WTC11 (cell line): ENCODE results near the gene KIT. TPM values are rescaled to one million over a fixed set of nuclear protein-coding genes. Genes with fewer than 3 reads are reported as not detected.

Source experiments
- ATAC-seq: fragments of 200-7000 bp; cut with Tn5 transposase; 2 replicates; pipeline ENCODE4 v1.10.0; 2021; ENCODE audit warnings: mild to moderate bottlenecking, moderate library complexity
- CTCF ChIA-PET: fragments of 300-600 bp; sonication (Branson Sonifier 250); formaldehyde crosslinking; loops from one replicate; lab custom pipeline; 2021; ENCODE audit warnings: antibody characterized with exemption; lab: Charles Lee
- POLR2A ChIA-PET: fragments of 350-600 bp; sonication (Branson Sonifier 250); formaldehyde crosslinking; loops from one replicate; lab custom pipeline; 2021; ENCODE audit warnings: antibody characterized with exemption; lab: Charles Lee
- DNase-seq: peaks from one replicate; pipeline ENCODE4 v3.0.0; 2021; ENCODE audit warnings: low spot score
- H3K27ac Mint-ChIP-seq: 2 replicates; pipeline ENCODE4 v1.8.0; 2021; ENCODE audit warnings: mixed read lengths
- H3K27me3 Mint-ChIP-seq: 2 replicates; pipeline ENCODE4 v1.8.0; 2021; ENCODE audit warnings: low read depth, mild to moderate bottlenecking, moderate library complexity, mixed read lengths
- H3K36me3 Mint-ChIP-seq: 2 replicates; pipeline ENCODE4 v1.8.0; 2021; ENCODE audit warnings: mixed read lengths
- H3K4me1 Mint-ChIP-seq: 2 replicates; pipeline ENCODE4 v1.8.0; 2022; ENCODE audit warnings: mixed read lengths
- H3K4me3 Mint-ChIP-seq: 2 replicates; pipeline ENCODE4 v1.8.0; 2021; ENCODE audit warnings: mild to moderate bottlenecking, moderate library complexity, mixed read lengths
- H3K9me3 Mint-ChIP-seq: 2 replicates; pipeline ENCODE4 v1.8.0; 2021; ENCODE audit warnings: mixed read lengths
- AR ChIP-seq: fragments of 250-450 bp; sonication (Bioruptor Pico); IDR thresholded peaks from 2 replicates; pipeline ENCODE4 v1.9.0; 2021; ENCODE audit warnings: mild to moderate bottlenecking
- E2F5 ChIP-seq: sonication (generic); formaldehyde crosslinking; IDR thresholded peaks from 2 replicates; pipeline ENCODE4 v1.8.1; 2022; ENCODE audit warnings: mild to moderate bottlenecking, moderate library complexity, missing genetic modification reagents
- ELF4 ChIP-seq: sonication (generic); formaldehyde crosslinking; IDR thresholded peaks from 2 replicates; pipeline ENCODE4 v1.8.1; 2022; ENCODE audit warnings: low read depth, mild to moderate bottlenecking, moderate library complexity, missing genetic modification reagents
- EMX1 ChIP-seq: fragments of 250-450 bp; sonication (Bioruptor Pico); IDR thresholded peaks from 2 replicates; pipeline ENCODE4 v1.8.0; 2021; ENCODE audit warnings: mild to moderate bottlenecking
- ETV6 ChIP-seq: sonication (generic); formaldehyde crosslinking; IDR thresholded peaks from 2 replicates; pipeline ENCODE4 v1.8.1; 2022; ENCODE audit warnings: mild to moderate bottlenecking, missing genetic modification reagents
- FOXJ3 ChIP-seq: sonication (generic); formaldehyde crosslinking; IDR thresholded peaks from 2 replicates; pipeline ENCODE4 v1.9.0; 2021; ENCODE audit warnings: missing genetic modification reagents, mild to moderate bottlenecking, borderline replicate concordance
- GABPB1 ChIP-seq: sonication (generic); formaldehyde crosslinking; IDR thresholded peaks from 2 replicates; pipeline ENCODE4 v1.8.1; 2023; ENCODE audit warnings: mild to moderate bottlenecking, missing genetic modification reagents
- GRHL2 ChIP-seq: fragments of 250-450 bp; sonication (Bioruptor Pico); IDR thresholded peaks from 2 replicates; pipeline ENCODE4 v1.8.0; 2022; ENCODE audit warnings: mild to moderate bottlenecking, moderate library complexity; ENCODE audit not compliant: insufficient replicate concordance, severe bottlenecking
- GTF2I ChIP-seq: fragments of 250-450 bp; sonication (Bioruptor Pico); conservative IDR thresholded peaks from 2 replicates; pipeline ENCODE4 v1.4.0; 2021; ENCODE audit warnings: mild to moderate bottlenecking
- HMGA2 ChIP-seq: fragments of 250-450 bp; sonication (Bioruptor Pico); IDR thresholded peaks from 2 replicates; pipeline ENCODE4 v1.4.0; 2021; ENCODE audit warnings: mild to moderate bottlenecking, moderate library complexity
- IRF1 ChIP-seq: sonication (generic); formaldehyde crosslinking; IDR thresholded peaks from 2 replicates; pipeline ENCODE4 v1.8.0; 2023; ENCODE audit warnings: missing genetic modification reagents
- IRF2 ChIP-seq: sonication (generic); formaldehyde crosslinking; IDR thresholded peaks from 2 replicates; pipeline ENCODE4 v1.8.0; 2022; ENCODE audit warnings: low read depth, missing genetic modification reagents, borderline replicate concordance
- MAX ChIP-seq: sonication (generic); formaldehyde crosslinking; IDR thresholded peaks from 2 replicates; pipeline ENCODE4 v1.8.0; 2022; ENCODE audit warnings: mild to moderate bottlenecking, missing genetic modification reagents
- NR1H2 ChIP-seq: sonication (generic); formaldehyde crosslinking; IDR thresholded peaks from 2 replicates; pipeline ENCODE4 v1.9.0; 2021; ENCODE audit warnings: mild to moderate bottlenecking, moderate library complexity, missing genetic modification reagents
- PREB ChIP-seq: sonication (generic); formaldehyde crosslinking; IDR thresholded peaks from 2 replicates; pipeline ENCODE4 v1.8.1; 2022; ENCODE audit warnings: mild to moderate bottlenecking, missing genetic modification reagents, moderate library complexity, borderline replicate concordance
- RELA ChIP-seq: sonication (generic); formaldehyde crosslinking; IDR thresholded peaks from 2 replicates; pipeline ENCODE4 v1.8.1; 2022; ENCODE audit warnings: missing genetic modification reagents, mild to moderate bottlenecking, borderline replicate concordance
- SP1 ChIP-seq: sonication (generic); formaldehyde crosslinking; conservative IDR thresholded peaks from 2 replicates; pipeline ENCODE4 v1.8.1; 2022; ENCODE audit warnings: missing genetic modification reagents
- TCF7 ChIP-seq: sonication (generic); formaldehyde crosslinking; IDR thresholded peaks from 2 replicates; pipeline ENCODE4 v1.8.0; 2022; ENCODE audit warnings: mild to moderate bottlenecking, low read depth, missing genetic modification reagents, moderate library complexity
- TEAD4 ChIP-seq: sonication (generic); formaldehyde crosslinking; IDR thresholded peaks from 2 replicates; pipeline ENCODE4 v1.8.0; 2022; ENCODE audit warnings: mild to moderate bottlenecking, missing genetic modification reagents
- USF1 ChIP-seq: sonication (generic); formaldehyde crosslinking; IDR thresholded peaks from 2 replicates; pipeline ENCODE4 v1.8.0; 2022; ENCODE audit warnings: mild to moderate bottlenecking, missing genetic modification reagents
- ZBTB21 ChIP-seq: sonication (generic); formaldehyde crosslinking; IDR thresholded peaks from 2 replicates; pipeline ENCODE4 v1.8.1; 2023; ENCODE audit warnings: mild to moderate bottlenecking, missing genetic modification reagents, borderline replicate concordance
- ZNF232 ChIP-seq: sonication (generic); formaldehyde crosslinking; IDR thresholded peaks from 2 replicates; pipeline ENCODE4 v1.8.0; 2022; ENCODE audit warnings: mild to moderate bottlenecking, missing genetic modification reagents
- ZNF263 ChIP-seq: sonication (generic); formaldehyde crosslinking; IDR thresholded peaks from 2 replicates; pipeline ENCODE4 v1.8.1; 2022; ENCODE audit warnings: low read depth, mild to moderate bottlenecking, moderate library complexity, missing genetic modification reagents
- ZNF416 ChIP-seq: fragments of 250-450 bp; sonication (Bioruptor Pico); IDR thresholded peaks from 2 replicates; pipeline ENCODE4 v1.9.0; 2021; ENCODE audit warnings: mild to moderate bottlenecking, inconsistent platforms
- ZSCAN18 ChIP-seq: fragments of 250-450 bp; sonication (Bioruptor Pico); IDR thresholded peaks from 2 replicates; pipeline ENCODE4 v2.1.2; 2022; ENCODE audit warnings: mild to moderate bottlenecking, moderate library complexity
- total RNA-seq: library from RNA; stranded (reverse); gene quantifications from 3 replicates; pipeline ENCODE4 v1.2.3, GENCODE V29; 2021

KIT gene
- total RNA-seq, 1 experiment from 2014 or later: 23.3 TPM

GRCh38 chr4:54661686-54662085, 3.9 kb downstream of the KIT start:
- Mint-ChIP-seq H3K27me3 (peaks cover 37% of the 10 kb centered on the region), H3K36me3 (no peaks in the 10 kb centered on the region), H3K27ac (no peak overlapping the region), H3K4me1 (peaks cover 50% of the 10 kb centered on the region), H3K4me3 (no peak overlapping the region), H3K9me3 (no peaks in the 10 kb centered on the region)
- no peak for TF ChIP-seq TEAD4 (CRISPR knock-in tag)
- no peak for TF ChIP-seq IRF1
- no peak for TF ChIP-seq MAX
- ATAC-seq (no peak), DNase-seq (no peak)
- ChIA-PET POLR2A (no interaction called here), CTCF (no interaction called here)

- peaks cover 45% of the 10 kb centered on the region for H3K4me1 Mint-ChIP-seq
- TF ChIP-seq HMGA2 (CRISPR knock-in tag): no peak
- TF ChIP-seq GTF2I (CRISPR knock-in tag): no peak
- no peak for TF ChIP-seq GRHL2 (CRISPR knock-in tag)
- no peak for TF ChIP-seq ZNF416
- TF ChIP-seq, all 79 proteins: peak for 0
- Mint-ChIP-seq H3K27me3 (peaks cover 32% of the 10 kb centered on the region), H3K27ac (no peak overlapping the region), H3K4me3 (no peak overlapping the region), H3K36me3 (no peaks in the 10 kb centered on the region), H3K9me3 (no peaks in the 10 kb centered on the region)
- ChIA-PET CTCF (no interaction called here), POLR2A (no interaction called here)
- ATAC-seq (no peak), DNase-seq (no peak)
These were observed 4.4 kb downstream of the KIT start for GRCh38 chr4:54662123-54662522.

GRCh38 chr4:54662901-54663585, 5.3 kb downstream of the KIT start:
- H3K27ac Mint-ChIP-seq: no peak overlapping the region
- ATAC-seq (no peak), DNase-seq (no peak)
- no peaks in the 10 kb centered on the region for H3K9me3 Mint-ChIP-seq
- no peak overlapping the region for H3K4me3 Mint-ChIP-seq
- ChIA-PET POLR2A (no interaction called here), CTCF (interaction anchor here (0.7 to 1.2 kb wide), 3 partner anchors 13 to 226 kb away, joined by 3 to 4 read pairs (median 3); no protein-coding TSS in a partner anchor)
- H3K27me3 Mint-ChIP-seq: peaks cover 29% of the 10 kb centered on the region
- peaks cover 54% of the 10 kb centered on the region for H3K4me1 Mint-ChIP-seq
- H3K36me3 Mint-ChIP-seq: no peaks in the 10 kb centered on the region
- TF ChIP-seq E2F5 (CRISPR knock-in tag) (no peak), EMX1 (CRISPR knock-in tag) (no peak), NR1H2 (no peak), RELA (CRISPR knock-in tag) (no peak), ZSCAN18 (CRISPR knock-in tag) (no peak), ZNF263 (CRISPR knock-in tag) (no peak), ZBTB21 (CRISPR knock-in tag) (no peak), SP1 (no peak), ETV6 (no peak), GABPB1 (no peak), TCF7 (CRISPR knock-in tag) (no peak), IRF2 (CRISPR knock-in tag) (no peak), FOXJ3 (CRISPR knock-in tag) (no peak), AR (CRISPR knock-in tag) (no peak), USF1 (no peak), ELF4 (CRISPR knock-in tag) (no peak), ZNF232 (no peak), PREB (CRISPR knock-in tag) (no peak)
